HUES64 (cell line): ENCODE data around the gene TGFBR1.

Experiments used
- H3K27ac ChIP-seq: 2 replicates; pipeline ENCODE4 v1.7.0; 2013; ENCODE audit warnings: low read depth, low read length, inconsistent platforms
- H3K27me3 ChIP-seq: 2 replicates; pipeline ENCODE4 v1.6.1; 2013; ENCODE audit warnings: mild to moderate bottlenecking, low read length; ENCODE audit not compliant: insufficient read depth
- H3K36me3 ChIP-seq: 2 replicates; pipeline ENCODE4 v1.6.1; 2013; ENCODE audit warnings: mild to moderate bottlenecking, low read length; ENCODE audit not compliant: insufficient read depth
- H3K4me1 ChIP-seq: 2 replicates; pipeline ENCODE4 v1.6.1; 2013; ENCODE audit warnings: mild to moderate bottlenecking, low read length, moderate library complexity; ENCODE audit not compliant: insufficient read depth
- H3K4me3 ChIP-seq: 2 replicates; pipeline ENCODE4 v1.5.1; 2013; ENCODE audit warnings: mild to moderate bottlenecking, low read length, moderate library complexity
- H3K9ac ChIP-seq: 2 replicates; pipeline ENCODE4 v1.6.1; 2013; ENCODE audit warnings: mild to moderate bottlenecking, low read depth, low read length
- H3K9me3 ChIP-seq: 2 replicates; pipeline ENCODE4 v1.6.1; 2013; ENCODE audit warnings: low read depth, low read length; ENCODE audit not compliant: insufficient read depth
- WGBS: fragments of 150-250, 120-280 bp; methylation state at CpG from one replicate; pipeline ENCODE4 v1.1.7; 2013; ENCODE audit warnings: missing lambda C conversion rate; 5-methylcytosine and 5-hydroxymethylcytosine counted together

The TGFBR1 gene

GRCh38 chr9:99173570-99174504 is 68.9 kb downstream of the TGFBR1 start:
- Histone ChIP-seq H3K27ac (no peak overlapping the region), H3K9me3 (no peaks in the 10 kb centered on the region), H3K9ac (no peak overlapping the region), H3K27me3 (no peaks in the 10 kb centered on the region), H3K4me1 (peaks cover 39% of the 10 kb centered on the region), H3K4me3 (no peak overlapping the region), H3K36me3 (no peaks in the 10 kb centered on the region)
- 84% methylated on average over 10 of the region's 10 CpGs for WGBS

GRCh38 chr9:99176527-99177013 is 71.7 kb downstream of the TGFBR1 start:
- Histone ChIP-seq H3K9me3 (no peaks in the 10 kb centered on the region), H3K27me3 (no peaks in the 10 kb centered on the region), H3K9ac (no peak overlapping the region), H3K4me3 (no peak overlapping the region), H3K36me3 (no peaks in the 10 kb centered on the region), H3K4me1 (peaks cover 20% of the 10 kb centered on the region; the same call in 1 of the 2 replicates), H3K27ac (no peak overlapping the region)
- 65% methylated on average over 4 of the region's 4 CpGs for WGBS

DNA sequence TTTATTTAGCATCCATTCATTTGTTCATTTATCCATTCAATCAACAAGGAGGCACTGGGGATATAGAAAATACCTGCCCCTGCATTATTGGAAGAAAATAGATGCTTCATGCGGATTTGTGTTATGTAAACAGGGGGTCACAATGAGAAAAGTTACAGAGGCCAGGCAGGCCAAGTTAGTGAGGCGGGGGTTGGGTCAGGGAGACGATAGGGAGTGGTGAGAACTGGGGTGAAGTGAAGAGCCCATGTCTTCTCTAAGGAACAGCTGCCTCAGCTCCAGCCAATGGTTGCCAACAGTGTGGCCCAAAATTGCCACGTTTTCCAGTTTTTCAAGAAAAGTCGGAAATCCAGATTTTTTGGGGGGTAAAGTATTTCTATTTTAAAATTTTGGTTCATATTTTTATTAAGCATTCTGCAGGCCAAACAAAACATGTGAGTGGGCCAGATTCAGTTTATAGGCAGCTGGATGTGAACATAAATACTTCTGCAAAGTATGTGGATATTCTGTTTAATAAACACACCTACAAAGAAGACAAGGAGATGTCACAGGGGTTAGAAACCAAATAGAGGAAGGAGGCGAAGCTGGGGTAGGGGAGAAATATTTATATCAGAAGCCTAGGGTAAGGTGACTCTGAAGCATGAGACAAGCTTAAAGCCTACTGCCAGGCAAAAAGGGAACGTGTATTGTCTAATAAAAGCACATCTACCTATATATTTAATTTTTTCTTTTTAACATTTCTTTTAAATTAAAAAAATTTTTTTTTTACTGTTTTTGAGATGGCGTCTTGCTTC is 72.9 kb downstream of the TGFBR1 start:
- Histone ChIP-seq H3K9ac (no peak overlapping the region), H3K4me1 (peaks cover 20% of the 10 kb centered on the region; the same call in 1 of the 2 replicates), H3K4me3 (no peak overlapping the region), H3K36me3 (no peaks in the 10 kb centered on the region), H3K27me3 (no peaks in the 10 kb centered on the region), H3K27ac (no peak overlapping the region), H3K9me3 (no peaks in the 10 kb centered on the region)
- 94% methylated on average over 7 of the region's 8 CpGs for WGBS

GRCh38 chr9:99178912-99179872 is 74.3 kb downstream of the TGFBR1 start:
- 93% methylated on average over 17 of the region's 17 CpGs for WGBS
- no peak overlapping the region for H3K4me3 ChIP-seq
- H3K9ac ChIP-seq = no peak overlapping the region
- H3K4me1 ChIP-seq = peaks cover 12% of the 10 kb centered on the region; the same call in 1 of the 2 replicates
- H3K27ac ChIP-seq = no peak overlapping the region
- H3K36me3 ChIP-seq = no peaks in the 10 kb centered on the region
- no peaks in the 10 kb centered on the region for H3K9me3 ChIP-seq
- H3K27me3 ChIP-seq = no peaks in the 10 kb centered on the region

DNA sequence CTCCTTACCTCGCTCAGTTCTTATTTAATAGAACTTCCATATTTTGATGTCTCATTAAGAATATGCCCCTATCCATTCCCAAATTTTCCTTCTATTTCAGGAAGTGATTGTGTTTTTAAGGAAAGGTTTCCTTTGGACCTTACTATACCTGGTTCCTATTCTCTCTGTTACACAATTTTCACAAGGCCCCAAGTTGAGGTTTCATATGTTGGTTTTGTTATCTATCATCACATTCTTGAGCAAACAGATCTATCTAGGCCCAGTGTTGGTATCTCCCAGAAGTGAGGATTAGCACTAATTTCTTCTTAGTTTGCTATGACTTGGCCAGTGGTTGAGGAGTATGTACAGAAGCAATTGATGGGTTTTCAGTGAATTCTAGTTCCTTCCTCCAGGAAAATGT is 75.3 kb downstream of the TGFBR1 start:
- no peak overlapping the region for H3K27ac ChIP-seq
- H3K9me3 ChIP-seq = no peaks in the 10 kb centered on the region
- 89% methylated on average over 1 of the region's 1 CpG for WGBS
- no peak overlapping the region for H3K4me3 ChIP-seq
- H3K36me3 ChIP-seq = no peaks in the 10 kb centered on the region
- H3K4me1 ChIP-seq = peaks cover 11% of the 10 kb centered on the region; the same call in 1 of the 2 replicates
- H3K9ac ChIP-seq = no peak overlapping the region
- H3K27me3 ChIP-seq = no peaks in the 10 kb centered on the region

- H3K4me3 ChIP-seq = no peak overlapping the region
- peaks cover 11% of the 10 kb centered on the region; the same call in 1 of the 2 replicates for H3K4me1 ChIP-seq
- 89% methylated on average over 8 of the region's 9 CpGs for WGBS
- H3K36me3 ChIP-seq = no peaks in the 10 kb centered on the region
- no peaks in the 10 kb centered on the region for H3K9me3 ChIP-seq
- no peaks in the 10 kb centered on the region for H3K27me3 ChIP-seq
- H3K9ac ChIP-seq = no peak overlapping the region
- no peak overlapping the region for H3K27ac ChIP-seq
These were observed 75.7 kb downstream of the TGFBR1 start for GRCh38 chr9:99180662-99181061.

- Histone ChIP-seq H3K27me3 (no peaks in the 10 kb centered on the region), H3K9me3 (no peaks in the 10 kb centered on the region), H3K9ac (no peak overlapping the region), H3K4me1 (peaks cover 10% of the 10 kb centered on the region; the same call in 1 of the 2 replicates), H3K36me3 (no peaks in the 10 kb centered on the region), H3K27ac (no peak overlapping the region), H3K4me3 (no peak overlapping the region)
- 88% methylated on average over 2 of the region's 2 CpGs for WGBS
These were observed 76.3 kb downstream of the TGFBR1 start for GRCh38 chr9:99181206-99181605.

- Histone ChIP-seq H3K27ac (no peak overlapping the region), H3K27me3 (no peaks in the 10 kb centered on the region), H3K4me3 (no peak overlapping the region), H3K36me3 (no peaks in the 10 kb centered on the region), H3K9ac (no peak overlapping the region), H3K9me3 (no peaks in the 10 kb centered on the region), H3K4me1 (peaks cover 6% of the 10 kb centered on the region; the same call in 1 of the 2 replicates)
- WGBS = 86% methylated on average over 3 of the region's 4 CpGs
These were observed 76.7 kb downstream of the TGFBR1 start for GRCh38 chr9:99181621-99182020.

DNA sequence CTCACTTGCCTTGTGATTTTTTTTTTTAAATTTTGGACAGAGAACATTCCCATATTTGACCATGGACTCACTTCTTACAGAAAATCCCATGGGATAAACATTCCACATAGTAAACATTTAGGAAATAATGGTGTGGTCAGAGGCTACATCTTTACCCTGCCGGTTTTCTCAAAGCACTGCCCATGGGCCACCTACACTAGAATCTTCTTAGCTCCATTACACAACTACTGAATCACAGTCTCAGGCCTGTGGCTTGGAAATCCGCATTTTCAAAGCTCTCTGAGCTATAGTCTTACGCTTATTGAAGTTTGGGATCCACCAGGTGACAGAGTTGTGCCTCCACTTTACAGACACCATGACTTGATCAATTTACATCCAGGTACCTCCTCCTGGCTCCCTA is 77.4 kb downstream of the TGFBR1 start:
- Histone ChIP-seq H3K4me3 (no peak overlapping the region), H3K27ac (no peak overlapping the region), H3K9ac (no peak overlapping the region), H3K9me3 (no peaks in the 10 kb centered on the region), H3K27me3 (no peaks in the 10 kb centered on the region), H3K4me1 (peaks cover 6% of the 10 kb centered on the region; the same call in 1 of the 2 replicates), H3K36me3 (no peaks in the 10 kb centered on the region)
- WGBS = 93% methylated on average over 3 of the region's 3 CpGs

GRCh38 chr9:99183616-99184015 is 78.7 kb downstream of the TGFBR1 start:
- no peaks in the 10 kb centered on the region for H3K36me3 ChIP-seq
- no peaks in the 10 kb centered on the region for H3K9me3 ChIP-seq
- H3K27me3 ChIP-seq = no peaks in the 10 kb centered on the region
- H3K9ac ChIP-seq = no peak overlapping the region
- H3K4me1 ChIP-seq = peaks cover 5% of the 10 kb centered on the region; the same call in 1 of the 2 replicates
- H3K4me3 ChIP-seq = no peak overlapping the region
- H3K27ac ChIP-seq = no peak overlapping the region
- 89% methylated on average over 3 of the region's 3 CpGs for WGBS
